Endothelial cell of coronary artery (primary cell): ENCODE data around the gene NEO1. TPM values are rescaled to one million over a fixed set of nuclear protein-coding genes. Genes with fewer than 3 reads are reported as not detected.

Experiments used
- total RNA-seq: library from RNA; depleted of rRNA; stranded (reverse); fragments of >200 nt; gene quantifications from 2 replicates; pipeline ENCODE4 v1.2.3, GENCODE V29; 2014

Gene NEO1, protein sequence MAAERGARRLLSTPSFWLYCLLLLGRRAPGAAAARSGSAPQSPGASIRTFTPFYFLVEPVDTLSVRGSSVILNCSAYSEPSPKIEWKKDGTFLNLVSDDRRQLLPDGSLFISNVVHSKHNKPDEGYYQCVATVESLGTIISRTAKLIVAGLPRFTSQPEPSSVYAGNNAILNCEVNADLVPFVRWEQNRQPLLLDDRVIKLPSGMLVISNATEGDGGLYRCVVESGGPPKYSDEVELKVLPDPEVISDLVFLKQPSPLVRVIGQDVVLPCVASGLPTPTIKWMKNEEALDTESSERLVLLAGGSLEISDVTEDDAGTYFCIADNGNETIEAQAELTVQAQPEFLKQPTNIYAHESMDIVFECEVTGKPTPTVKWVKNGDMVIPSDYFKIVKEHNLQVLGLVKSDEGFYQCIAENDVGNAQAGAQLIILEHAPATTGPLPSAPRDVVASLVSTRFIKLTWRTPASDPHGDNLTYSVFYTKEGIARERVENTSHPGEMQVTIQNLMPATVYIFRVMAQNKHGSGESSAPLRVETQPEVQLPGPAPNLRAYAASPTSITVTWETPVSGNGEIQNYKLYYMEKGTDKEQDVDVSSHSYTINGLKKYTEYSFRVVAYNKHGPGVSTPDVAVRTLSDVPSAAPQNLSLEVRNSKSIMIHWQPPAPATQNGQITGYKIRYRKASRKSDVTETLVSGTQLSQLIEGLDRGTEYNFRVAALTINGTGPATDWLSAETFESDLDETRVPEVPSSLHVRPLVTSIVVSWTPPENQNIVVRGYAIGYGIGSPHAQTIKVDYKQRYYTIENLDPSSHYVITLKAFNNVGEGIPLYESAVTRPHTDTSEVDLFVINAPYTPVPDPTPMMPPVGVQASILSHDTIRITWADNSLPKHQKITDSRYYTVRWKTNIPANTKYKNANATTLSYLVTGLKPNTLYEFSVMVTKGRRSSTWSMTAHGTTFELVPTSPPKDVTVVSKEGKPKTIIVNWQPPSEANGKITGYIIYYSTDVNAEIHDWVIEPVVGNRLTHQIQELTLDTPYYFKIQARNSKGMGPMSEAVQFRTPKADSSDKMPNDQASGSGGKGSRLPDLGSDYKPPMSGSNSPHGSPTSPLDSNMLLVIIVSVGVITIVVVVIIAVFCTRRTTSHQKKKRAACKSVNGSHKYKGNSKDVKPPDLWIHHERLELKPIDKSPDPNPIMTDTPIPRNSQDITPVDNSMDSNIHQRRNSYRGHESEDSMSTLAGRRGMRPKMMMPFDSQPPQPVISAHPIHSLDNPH (N-terminal part only)
- 0.09 and 2.4 TPM in 2 replicates for total RNA-seq

DNA sequence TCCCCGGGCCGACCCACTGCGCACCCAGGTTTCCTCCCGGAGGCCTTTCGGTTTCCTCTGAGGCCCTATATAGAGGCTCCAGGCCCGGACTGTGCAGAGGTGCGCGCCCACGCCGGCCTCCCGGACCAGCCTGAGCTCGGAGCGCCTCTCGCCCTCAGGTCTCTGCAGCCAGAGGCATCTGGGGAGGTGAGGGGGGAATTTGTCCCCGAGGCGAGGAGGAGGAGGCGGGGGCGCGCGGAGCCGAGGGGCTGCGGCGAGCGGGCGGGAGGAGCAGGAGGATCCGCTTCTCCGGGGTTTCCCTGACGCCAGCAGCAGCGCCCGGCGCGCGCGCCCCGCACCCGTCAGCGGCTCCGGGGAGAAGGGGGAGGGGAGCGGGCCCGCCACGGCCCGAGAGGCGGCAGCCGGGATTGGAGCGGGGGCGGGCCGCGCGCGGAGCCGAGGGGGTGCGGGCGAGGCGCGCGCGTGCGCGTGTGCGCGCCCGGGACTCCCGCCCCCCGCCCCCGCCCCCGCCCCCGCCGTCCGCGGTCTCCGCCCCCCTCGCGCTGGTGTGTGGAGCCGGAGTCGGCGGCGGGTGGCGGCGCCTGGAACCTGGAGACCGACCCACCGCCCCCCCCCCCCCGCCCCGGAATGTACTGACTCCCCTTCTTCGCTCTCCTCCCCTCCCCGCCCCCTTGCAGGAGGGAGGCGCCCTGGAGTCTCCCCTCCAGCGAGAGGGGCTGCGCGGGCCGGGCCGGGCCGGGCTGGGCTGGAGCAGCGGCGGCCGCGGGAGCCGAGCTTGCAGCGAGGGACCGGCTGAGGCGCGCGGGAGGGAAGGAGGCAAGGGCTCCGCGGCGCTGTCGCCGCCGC is at the start of gene NEO1:
Gene NEO1, plus strand, starts transcription at position 657 of the 846 bp plus-strand sequence. CDS start 213 bp downstream, outside the sequence.

